Measurements from ENCODE around the gene C11orf91. TPM values are rescaled to one million over a fixed set of nuclear protein-coding genes. Genes with fewer than 3 reads are reported as not detected.

The C11orf91 gene
- total RNA-seq, 1 donor from 2014 or later = not detected

GRCh38 chr11:33657757-33658156 is 42.9 kb downstream of the C11orf91 start:
- no peak overlapping the region for H3K4me2 ChIP-seq
- no peaks in the 10 kb centered on the region for H3K27me3 ChIP-seq
- H3K79me2 ChIP-seq (ENCODE audit: low read depth) = no peaks in the 10 kb centered on the region
- no peaks in the 10 kb centered on the region for H3F3A ChIP-seq (ENCODE audit: low read depth)
- H3K4me1 ChIP-seq = no peaks in the 10 kb centered on the region
- H4K20me1 ChIP-seq (ENCODE audit: low read depth) = no peaks in the 10 kb centered on the region
- no peaks in the 10 kb centered on the region for H3K9me3 Mint-ChIP-seq
- no peak overlapping the region for H3K4me3 Mint-ChIP-seq
- no peak overlapping the region for H3K9ac ChIP-seq
- H3K4me1 Mint-ChIP-seq = peaks cover 7% of the 10 kb centered on the region
- no peak overlapping the region for H3K27ac ChIP-seq
- no peak for DNase-seq (ENCODE audit: low spot score)
- H3K27me3 Mint-ChIP-seq (ENCODE audit: insufficient read depth, low read depth) = no peaks in the 10 kb centered on the region
- H3K4me3 ChIP-seq = no peak overlapping the region
- H3K36me3 ChIP-seq = no peaks in the 10 kb centered on the region
- peaks cover 2% of the 10 kb centered on the region for H3K36me3 Mint-ChIP-seq
- H3K27ac Mint-ChIP-seq = no peak overlapping the region
- H2AFZ ChIP-seq (replicated peaks) = no peak overlapping the region
- no peaks in the 10 kb centered on the region for H3K9me3 ChIP-seq (ENCODE audit: low read depth)
- no peak for TF ChIP-seq EZH2 (IDR thresholded peaks at IDR 0.05)
- TF ChIP-seq CTCF (IDR thresholded peaks at IDR 0.05) = no peak
- TF ChIP-seq EZH2phosphoT487 (IDR thresholded peaks at IDR 0.05) = no peak

DNA sequence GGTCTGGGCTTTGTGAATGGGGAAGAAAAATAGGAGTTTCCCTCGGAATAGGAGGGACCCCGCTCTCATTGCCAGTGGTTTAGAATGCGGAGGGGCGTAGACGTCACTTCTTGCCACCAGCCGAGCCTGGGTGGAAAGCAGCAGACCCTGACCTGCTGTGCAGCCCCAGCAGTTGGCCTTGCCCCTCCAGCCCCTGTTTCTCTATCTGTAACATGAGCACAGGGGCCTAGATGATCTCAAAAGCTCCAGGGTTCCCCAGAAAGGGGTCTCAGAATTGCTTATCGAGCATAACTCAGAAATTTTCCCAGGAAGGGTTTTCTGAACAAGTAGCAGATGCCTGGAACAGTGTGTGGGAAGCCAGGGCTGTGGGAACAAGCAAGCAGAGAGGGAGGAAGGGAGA is 43.9 kb downstream of the C11orf91 start:
- Histone ChIP-seq H3K79me2 (ENCODE audit: low read depth) (no peaks in the 10 kb centered on the region), H3K9ac (no peak overlapping the region), H3K27me3 (no peaks in the 10 kb centered on the region), H3K27ac (no peak overlapping the region), H3K9me3 (ENCODE audit: low read depth) (no peaks in the 10 kb centered on the region), H4K20me1 (ENCODE audit: low read depth) (no peaks in the 10 kb centered on the region), H3K36me3 (no peaks in the 10 kb centered on the region), H3K4me2 (no peak overlapping the region), H3K4me3 (no peak overlapping the region), H2AFZ (replicated peaks) (no peak overlapping the region), H3K4me1 (no peaks in the 10 kb centered on the region), H3F3A (ENCODE audit: low read depth) (no peaks in the 10 kb centered on the region)
- TF ChIP-seq EZH2 (IDR thresholded peaks at IDR 0.05) (no peak), EZH2phosphoT487 (IDR thresholded peaks at IDR 0.05) (no peak), CTCF (IDR thresholded peaks at IDR 0.05) (no peak)
- Mint-ChIP-seq H3K4me1 (no peaks in the 10 kb centered on the region), H3K36me3 (peaks cover 2% of the 10 kb centered on the region), H3K27me3 (ENCODE audit: insufficient read depth, low read depth) (no peaks in the 10 kb centered on the region), H3K4me3 (no peak overlapping the region), H3K27ac (no peak overlapping the region), H3K9me3 (no peaks in the 10 kb centered on the region)
- DNase-seq (ENCODE audit: low spot score) = no peak

GRCh38 chr11:33655842-33656600 is 44.6 kb downstream of the C11orf91 start:
- no peak for TF ChIP-seq EZH2phosphoT487 (IDR thresholded peaks at IDR 0.05)
- no peak for TF ChIP-seq EZH2 (IDR thresholded peaks at IDR 0.05)
- no peak for TF ChIP-seq CTCF (IDR thresholded peaks at IDR 0.05)
- H3K4me3 Mint-ChIP-seq = no peak overlapping the region
- DNase-seq (ENCODE audit: low spot score) = no peak

More at GRCh38 chr11:33655842-33656600, 44.6 kb downstream of the C11orf91 start:
- no peak overlapping the region for H3K4me2 ChIP-seq
- no peaks in the 10 kb centered on the region for H3K4me1 ChIP-seq
- H2AFZ ChIP-seq (replicated peaks) = no peak overlapping the region
- H3K9me3 ChIP-seq (ENCODE audit: low read depth) = no peaks in the 10 kb centered on the region
- no peak overlapping the region for H3K9ac ChIP-seq
- H3K36me3 Mint-ChIP-seq = peaks cover 2% of the 10 kb centered on the region
- H3K27ac ChIP-seq = no peak overlapping the region
- H4K20me1 ChIP-seq (ENCODE audit: low read depth) = no peaks in the 10 kb centered on the region
- H3K9me3 Mint-ChIP-seq = no peaks in the 10 kb centered on the region
- no peak overlapping the region for H3K4me3 ChIP-seq
- H3F3A ChIP-seq (ENCODE audit: low read depth) = no peaks in the 10 kb centered on the region
- no peaks in the 10 kb centered on the region for H3K27me3 ChIP-seq
- no peaks in the 10 kb centered on the region for H3K79me2 ChIP-seq (ENCODE audit: low read depth)
- no peaks in the 10 kb centered on the region for H3K36me3 ChIP-seq
- H3K4me1 Mint-ChIP-seq = no peaks in the 10 kb centered on the region
- H3K27ac Mint-ChIP-seq = no peak overlapping the region
- H3K27me3 Mint-ChIP-seq (ENCODE audit: insufficient read depth, low read depth) = no peaks in the 10 kb centered on the region

Data from neural progenitor cell (in vitro differentiated cells).